Activated CD4-positive, alpha-beta memory T cell treated with anti-CD3 and anti-CD28 coated beads for 36 hours (primary cell): Measurements from ENCODE around the gene TTC27. TPM values are rescaled to one million over a fixed set of nuclear protein-coding genes. Genes with fewer than 3 reads are reported as not detected.
"Not testable (repeated sequence)": the region's sequence is repeated elsewhere in the genome, so short reads cannot be mapped to it uniquely, and the experiment has no call there.

ENCODE experiments used
- CTCF ChIA-PET: fragments of 350-600 bp; sonication (Branson Sonifier 250); formaldehyde crosslinking; loops from one replicate; lab custom pipeline; 2021; ENCODE audit warnings: antibody characterized with exemption, inconsistent platforms; lab: Charles Lee
- POLR2A ChIA-PET: fragments of 350-600 bp; sonication (Branson Sonifier 250); formaldehyde crosslinking; loops from one replicate; lab custom pipeline; 2021; ENCODE audit warnings: antibody characterized with exemption; lab: Charles Lee
- DNase-seq: peaks from one replicate; pipeline ENCODE4 v3.0.0-alpha.2; 2020
- H3K27ac Mint-ChIP-seq: one replicate; pipeline ENCODE4 v1.8.0; 2021; ENCODE audit warnings: mixed read lengths
- H3K27me3 Mint-ChIP-seq: one replicate; pipeline ENCODE4 v1.8.0; 2021; ENCODE audit warnings: mixed read lengths
- H3K36me3 Mint-ChIP-seq: one replicate; pipeline ENCODE4 v1.8.0; 2021; ENCODE audit warnings: mixed read lengths
- H3K4me1 Mint-ChIP-seq: one replicate; pipeline ENCODE4 v1.8.0; 2021; ENCODE audit warnings: low read depth, mixed read lengths
- H3K4me3 Mint-ChIP-seq: one replicate; pipeline ENCODE4 v1.8.0; 2021; ENCODE audit warnings: mild to moderate bottlenecking, mixed read lengths
- H3K9me3 Mint-ChIP-seq: one replicate; pipeline ENCODE4 v1.8.0; 2021; ENCODE audit warnings: mixed read lengths
- intact Hi-C: fragments of 100-400 bp; cut with micrococcal nuclease; formaldehyde crosslinking; loops from one replicate; pipeline ENCODE4 v1.15.1; 2023
- total RNA-seq, 2 experiments: library from RNA; stranded (reverse); gene quantifications; one replicate each; pipeline ENCODE4 v1.2.3, GENCODE V29; 2021

The TTC27 gene
- total RNA-seq, 2 experiments from 2014 or later, result 27.9 to 29.8 TPM

DNA sequence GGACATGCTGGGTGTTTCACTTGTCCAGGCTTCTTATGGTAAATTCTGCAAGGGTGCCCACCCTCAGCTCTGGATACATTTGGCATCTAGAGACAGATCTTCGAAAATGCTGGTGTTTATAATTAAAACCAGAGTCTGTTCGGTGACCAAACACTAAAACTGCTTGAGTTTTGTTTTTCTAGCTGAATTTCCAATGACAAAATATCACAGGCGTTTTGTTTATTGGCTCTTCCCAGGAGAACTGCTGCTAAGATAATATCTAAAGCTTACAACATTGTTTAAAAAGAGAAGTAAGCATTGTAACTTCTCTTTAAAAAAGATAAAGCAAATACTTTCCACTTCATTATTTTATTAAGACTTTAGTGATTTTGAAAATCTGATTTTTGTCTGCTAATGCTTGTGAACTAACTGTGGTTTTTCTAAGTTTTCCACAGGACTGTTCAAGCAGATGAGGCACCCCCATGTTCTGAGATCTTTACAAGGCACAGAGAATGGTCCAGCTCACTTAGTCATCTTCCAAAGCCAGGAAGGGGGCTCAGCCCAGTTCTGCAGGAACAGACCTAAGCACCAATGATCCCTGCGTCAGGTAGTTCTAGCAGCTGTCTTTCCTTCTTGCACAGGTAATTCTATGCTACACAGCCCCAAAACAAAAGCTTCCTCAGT, 224.1 kb downstream of the TTC27 start:
- Mint-ChIP-seq H3K4me1 (no peaks in the 10 kb centered on the region), H3K9me3 (no peaks in the 10 kb centered on the region), H3K27ac (no peak overlapping the region), H3K4me3 (no peak overlapping the region), H3K36me3 (no peaks in the 10 kb centered on the region), H3K27me3 (peaks cover 8% of the 10 kb centered on the region)
- ChIA-PET POLR2A (interaction anchor here (0.6 kb wide), 1 partner anchor 60 kb away, joined by 3 read pairs; no protein-coding TSS in a partner anchor), CTCF (interaction anchor here (0.6 kb wide), 1 partner anchor 521 kb away, joined by 6 read pairs; no protein-coding TSS in a partner anchor)
- no peak for DNase-seq
- intact Hi-C loops, result no loop called here

DNA sequence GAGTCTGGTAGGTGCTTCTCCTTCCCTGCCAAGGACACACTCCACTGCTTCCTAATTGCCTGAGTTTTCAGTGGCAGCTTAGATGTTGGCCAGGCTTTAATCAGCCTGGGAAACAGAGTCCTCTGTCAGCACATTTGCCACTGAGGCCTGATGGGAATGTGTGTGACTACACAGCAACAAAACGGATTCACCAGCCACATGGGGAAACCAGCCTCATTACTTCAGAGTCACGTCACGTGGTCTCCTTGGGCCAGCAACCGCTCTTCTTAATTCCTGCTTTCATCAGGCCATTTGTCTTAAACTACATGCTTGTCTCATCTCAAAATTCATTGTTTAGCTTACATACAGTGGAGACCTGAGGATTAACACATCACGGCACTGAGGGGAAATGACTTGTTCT, 225.0 kb downstream of the TTC27 start:
- no peaks in the 10 kb centered on the region for H3K9me3 Mint-ChIP-seq
- no peak overlapping the region for H3K27ac Mint-ChIP-seq
- no peaks in the 10 kb centered on the region for H3K4me1 Mint-ChIP-seq
- no peak for DNase-seq
- POLR2A ChIA-PET, result no interaction called here
- H3K27me3 Mint-ChIP-seq, result peaks cover 8% of the 10 kb centered on the region
- no peaks in the 10 kb centered on the region for H3K36me3 Mint-ChIP-seq
- CTCF ChIA-PET, result no interaction called here
- intact Hi-C loops, result no loop called here
- no peak overlapping the region for H3K4me3 Mint-ChIP-seq

DNA sequence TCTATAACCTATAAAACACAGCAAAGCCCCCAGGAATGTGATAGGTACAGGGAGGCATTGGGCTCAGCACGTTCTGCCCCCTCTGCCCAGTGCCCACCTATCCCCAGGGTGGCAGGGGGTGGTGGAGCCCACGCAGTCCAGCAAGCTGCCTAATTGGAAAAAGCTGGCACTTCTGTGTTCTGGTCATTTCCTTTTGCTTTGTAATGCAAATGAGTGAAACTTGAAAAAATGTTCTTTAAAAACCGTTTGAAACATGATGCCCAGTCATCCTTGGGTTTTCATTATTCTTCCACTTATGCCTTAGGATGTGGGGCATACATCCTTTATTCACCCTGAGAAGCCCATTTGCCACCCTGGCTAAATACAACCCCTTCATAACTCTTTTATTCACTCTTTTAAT, 229.0 kb downstream of the TTC27 start:
- Mint-ChIP-seq H3K9me3 (no peaks in the 10 kb centered on the region), H3K4me1 (no peaks in the 10 kb centered on the region), H3K27ac (no peak overlapping the region), H3K27me3 (peaks cover 8% of the 10 kb centered on the region), H3K4me3 (no peak overlapping the region), H3K36me3 (no peaks in the 10 kb centered on the region)
- intact Hi-C loops, result no loop called here
- CTCF ChIA-PET, result no interaction called here
- POLR2A ChIA-PET, result no interaction called here
- DNase-seq, result no peak

DNA sequence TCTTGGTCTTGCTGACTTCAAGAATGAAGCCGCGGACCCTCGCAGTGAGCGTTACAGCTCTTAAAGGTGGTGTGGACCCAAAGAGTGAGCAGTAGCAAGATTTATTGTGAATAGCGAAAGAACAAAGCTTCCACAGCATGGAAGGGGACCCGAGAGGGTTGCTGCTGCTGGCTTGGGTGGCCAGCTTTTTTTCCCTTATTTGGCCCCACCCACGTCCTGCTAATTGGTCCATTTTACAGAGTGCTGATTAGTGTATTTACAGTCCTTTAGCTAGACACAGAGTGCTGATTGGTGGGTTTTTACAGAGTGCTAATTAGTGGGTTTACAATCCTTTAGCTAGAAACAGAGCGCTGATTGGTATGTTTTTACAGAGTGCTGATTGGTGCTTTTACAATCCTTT, 230.9 kb downstream of the TTC27 start:
- Mint-ChIP-seq H3K4me1 (no peaks in the 10 kb centered on the region), H3K9me3 (no peaks in the 10 kb centered on the region), H3K27ac (no peak overlapping the region), H3K27me3 (peaks cover 5% of the 10 kb centered on the region), H3K36me3 (no peaks in the 10 kb centered on the region), H3K4me3 (no peak overlapping the region)
- intact Hi-C loops, result no loop called here
- ChIA-PET POLR2A (no interaction called here), CTCF (no interaction called here)
- DNase-seq, result no peak

GRCh38 chr2:32860385-32860784, 232.5 kb downstream of the TTC27 start:
- no peak overlapping the region for H3K27ac Mint-ChIP-seq
- no peaks in the 10 kb centered on the region for H3K9me3 Mint-ChIP-seq
- H3K36me3 Mint-ChIP-seq, result no peaks in the 10 kb centered on the region
- ChIA-PET CTCF (no interaction called here), POLR2A (no interaction called here)
- DNase-seq, result no peak
- H3K4me3 Mint-ChIP-seq, result no peak overlapping the region
- peaks cover 5% of the 10 kb centered on the region for H3K27me3 Mint-ChIP-seq
- intact Hi-C loops, result no loop called here
- H3K4me1 Mint-ChIP-seq, result no peaks in the 10 kb centered on the region

DNA sequence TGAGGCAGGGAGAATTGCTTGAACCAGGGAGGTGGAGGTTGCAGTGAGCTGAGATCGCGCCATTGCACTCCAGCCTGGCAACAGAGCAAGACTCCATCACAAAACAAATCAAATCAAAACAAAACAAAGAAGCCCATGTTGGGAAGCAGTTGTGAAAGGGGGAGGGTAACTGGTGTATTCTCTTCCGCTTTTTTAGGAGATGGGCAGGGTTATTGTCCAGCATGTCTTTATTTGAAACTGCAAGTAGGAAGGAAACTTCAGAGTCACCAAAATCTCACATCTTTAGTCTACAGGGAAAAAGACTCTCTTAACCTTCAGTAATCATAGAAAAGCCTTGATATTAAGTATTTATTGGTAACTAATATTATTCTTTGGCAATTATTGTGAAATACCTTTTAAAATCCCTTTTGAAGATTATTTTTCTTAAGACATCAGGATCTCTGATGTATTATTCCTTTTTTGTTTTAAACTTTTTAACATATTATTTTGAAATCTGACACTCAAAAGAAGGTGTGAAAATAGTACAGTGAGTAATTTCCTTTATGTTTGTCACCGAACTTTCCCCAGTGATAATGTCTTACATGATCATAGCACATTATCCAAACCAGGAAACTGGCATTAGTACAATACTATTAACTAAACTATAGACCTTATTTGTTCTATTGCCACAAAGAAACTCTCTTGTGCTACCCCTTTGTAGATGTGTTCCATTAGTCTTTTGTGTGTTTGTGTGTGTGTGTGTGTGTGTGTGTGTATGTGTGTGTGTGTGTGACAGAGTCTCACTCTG, 234.6 kb downstream of the TTC27 start:
- Mint-ChIP-seq H3K27ac (no peak overlapping the region), H3K27me3 (peaks cover 3% of the 10 kb centered on the region), H3K4me3 (no peak overlapping the region), H3K9me3 (no peaks in the 10 kb centered on the region), H3K4me1 (no peaks in the 10 kb centered on the region), H3K36me3 (no peaks in the 10 kb centered on the region)
- intact Hi-C loops, result no loop called here
- ChIA-PET POLR2A (no interaction called here), CTCF (no interaction called here)
- DNase-seq, result no peak

- peaks cover 3% of the 10 kb centered on the region for H3K27me3 Mint-ChIP-seq
- H3K4me1 Mint-ChIP-seq, result no peaks in the 10 kb centered on the region
- intact Hi-C loops, result no loop called here
- DNase-seq, result no peak
- no peaks in the 10 kb centered on the region for H3K9me3 Mint-ChIP-seq
- no peaks in the 10 kb centered on the region for H3K36me3 Mint-ChIP-seq
- CTCF ChIA-PET, result no interaction called here
- POLR2A ChIA-PET, result no interaction called here
- no peak overlapping the region for H3K4me3 Mint-ChIP-seq
- H3K27ac Mint-ChIP-seq, result no peak overlapping the region
Measured at GRCh38 chr2:32863326-32863725, 235.5 kb downstream of the TTC27 start.

DNA sequence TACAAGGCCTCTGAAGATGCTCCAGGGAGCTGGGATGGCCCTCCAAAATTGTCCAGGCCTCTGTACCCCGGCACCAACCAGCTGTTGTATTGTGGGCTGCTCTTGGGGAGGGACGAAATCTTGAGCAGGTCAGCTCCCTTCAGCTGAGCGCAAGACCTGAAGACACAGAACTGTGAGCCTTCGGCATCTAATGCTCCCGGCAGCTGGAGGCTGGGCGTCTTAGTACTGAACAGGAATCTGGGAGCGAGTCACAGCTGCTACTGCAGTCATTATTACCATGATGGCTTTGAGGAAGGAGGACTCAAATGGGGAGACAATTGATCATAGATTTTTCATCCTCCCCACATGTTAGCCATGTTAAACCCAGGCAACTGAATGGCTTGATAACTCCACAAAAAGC, 236.0 kb downstream of the TTC27 start:
- Mint-ChIP-seq H3K27ac (no peak overlapping the region), H3K9me3 (no peaks in the 10 kb centered on the region), H3K36me3 (no peaks in the 10 kb centered on the region), H3K4me1 (no peaks in the 10 kb centered on the region), H3K4me3 (no peak overlapping the region), H3K27me3 (peaks cover 3% of the 10 kb centered on the region)
- CTCF ChIA-PET, result no interaction called here
- POLR2A ChIA-PET, result no interaction called here
- DNase-seq, result no peak
- intact Hi-C loops, result no loop called here

- Mint-ChIP-seq H3K27me3 (peaks cover 3% of the 10 kb centered on the region), H3K4me1 (no peaks in the 10 kb centered on the region), H3K9me3 (no peaks in the 10 kb centered on the region), H3K4me3 (no peak overlapping the region), H3K36me3 (no peaks in the 10 kb centered on the region), H3K27ac (no peak overlapping the region)
- intact Hi-C loops, result no loop called here
- POLR2A ChIA-PET, result no interaction called here
- no peak for DNase-seq
- CTCF ChIA-PET, result no interaction called here
Measured at GRCh38 chr2:32864334-32865111, 236.7 kb downstream of the TTC27 start.

GRCh38 chr2:32865399-32866068, 237.7 kb downstream of the TTC27 start:
- Mint-ChIP-seq H3K36me3 (no peaks in the 10 kb centered on the region), H3K4me3 (no peak overlapping the region), H3K27me3 (peaks cover 4% of the 10 kb centered on the region), H3K4me1 (no peaks in the 10 kb centered on the region), H3K9me3 (no peaks in the 10 kb centered on the region), H3K27ac (no peak overlapping the region)
- peak; percentile 11 for DNase-seq
- intact Hi-C loops, result no loop called here
- CTCF ChIA-PET, result no interaction called here
- POLR2A ChIA-PET, result no interaction called here

GRCh38 chr2:32866462-32866861, 238.6 kb downstream of the TTC27 start:
- H3K27me3 Mint-ChIP-seq, DNase-seq, H3K27ac Mint-ChIP-seq, CTCF ChIA-PET, H3K36me3 Mint-ChIP-seq, H3K4me1 Mint-ChIP-seq, POLR2A ChIA-PET, H3K9me3 Mint-ChIP-seq, intact Hi-C loops, H3K4me3 Mint-ChIP-seq: not testable (repeated sequence)
